Measurements from ENCODE around the gene CCDC15. TPM values are rescaled to one million over a fixed set of nuclear protein-coding genes. Genes with fewer than 3 reads are reported as not detected.

CCDC15 gene
- total and polyA plus RNA-seq, 2 experiments from 2014 or later, result 1.1 to 2.3 TPM

DNA sequence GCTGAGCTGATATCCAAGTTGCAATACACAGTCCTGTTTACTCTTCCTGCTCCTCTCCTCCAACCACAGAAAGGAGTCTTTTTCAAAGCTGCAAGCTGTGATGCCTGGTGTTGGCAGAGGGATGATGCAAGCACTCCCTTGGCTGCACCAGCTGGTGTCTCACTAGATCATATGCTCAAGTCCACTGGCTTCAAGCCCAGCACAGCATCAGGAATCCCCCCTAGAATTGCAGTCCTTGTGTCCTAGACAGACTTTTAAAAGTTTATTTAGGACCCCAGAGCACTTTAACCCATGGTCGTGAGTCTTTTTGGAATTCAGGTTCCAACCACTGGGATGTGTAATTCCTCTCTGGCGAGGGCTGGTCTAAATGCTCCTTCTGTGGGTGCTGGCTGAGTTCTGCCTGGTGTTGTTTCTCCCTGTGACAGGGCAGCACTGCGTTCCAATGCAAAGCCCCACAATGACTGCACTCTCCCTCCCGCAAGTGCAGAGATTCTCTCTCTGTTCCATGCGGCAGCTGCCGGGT lies 36.8 kb upstream of the CCDC15 start:
- WGBS (ENCODE audit: low lambda C conversion rate, missing lambda C conversion rate), result 74% methylated on average over 6 of the region's 6 CpGs
- Histone ChIP-seq H2AFZ (no peak overlapping the region), H3K4me1 (ENCODE audit: insufficient read depth) (no peaks in the 10 kb centered on the region), H3K79me2 (no peaks in the 10 kb centered on the region), H3K4me2 (no peak overlapping the region), H3K27ac (no peak overlapping the region), H3K27me3 (no peaks in the 10 kb centered on the region), H3K9me3 (ENCODE audit: low read depth) (no peaks in the 10 kb centered on the region), H3K4me3 (no peak overlapping the region), H3K9me2 (replicated peaks; ENCODE audit: insufficient read depth) (no peaks in the 10 kb centered on the region), H4K20me1 (ENCODE audit: insufficient read depth, poor library complexity, severe bottlenecking) (no peaks in the 10 kb centered on the region), H3K36me3 (replicated peaks; ENCODE audit: insufficient read depth, low read depth) (no peaks in the 10 kb centered on the region)
- DNase-seq (ENCODE audit: low spot score), result no peak
- TF ChIP-seq EZH2phosphoT487 (IDR thresholded peaks at IDR 0.05; ENCODE audit: low read depth, severe bottlenecking, unreplicated experiment) (no peak), EZH2 (IDR thresholded peaks at IDR 0.05; ENCODE audit: borderline replicate concordance) (no peak)
- TF ChIP-seq, protein P1, sequence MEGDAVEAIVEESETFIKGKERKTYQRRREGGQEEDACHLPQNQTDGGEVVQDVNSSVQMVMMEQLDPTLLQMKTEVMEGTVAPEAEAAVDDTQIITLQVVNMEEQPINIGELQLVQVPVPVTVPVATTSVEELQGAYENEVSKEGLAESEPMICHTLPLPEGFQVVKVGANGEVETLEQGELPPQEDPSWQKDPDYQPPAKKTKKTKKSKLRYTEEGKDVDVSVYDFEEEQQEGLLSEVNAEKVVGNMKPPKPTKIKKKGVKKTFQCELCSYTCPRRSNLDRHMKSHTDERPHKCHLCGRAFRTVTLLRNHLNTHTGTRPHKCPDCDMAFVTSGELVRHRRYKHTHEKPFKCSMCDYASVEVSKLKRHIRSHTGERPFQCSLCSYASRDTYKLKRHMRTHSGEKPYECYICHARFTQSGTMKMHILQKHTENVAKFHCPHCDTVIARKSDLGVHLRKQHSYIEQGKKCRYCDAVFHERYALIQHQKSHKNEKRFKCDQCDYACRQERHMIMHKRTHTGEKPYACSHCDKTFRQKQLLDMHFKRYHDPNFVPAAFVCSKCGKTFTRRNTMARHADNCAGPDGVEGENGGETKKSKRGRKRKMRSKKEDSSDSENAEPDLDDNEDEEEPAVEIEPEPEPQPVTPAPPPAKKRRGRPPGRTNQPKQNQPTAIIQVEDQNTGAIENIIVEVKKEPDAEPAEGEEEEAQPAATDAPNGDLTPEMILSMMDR (IDR thresholded peaks at IDR 0.05; ENCODE audit: poor library complexity), result no peak

DNA sequence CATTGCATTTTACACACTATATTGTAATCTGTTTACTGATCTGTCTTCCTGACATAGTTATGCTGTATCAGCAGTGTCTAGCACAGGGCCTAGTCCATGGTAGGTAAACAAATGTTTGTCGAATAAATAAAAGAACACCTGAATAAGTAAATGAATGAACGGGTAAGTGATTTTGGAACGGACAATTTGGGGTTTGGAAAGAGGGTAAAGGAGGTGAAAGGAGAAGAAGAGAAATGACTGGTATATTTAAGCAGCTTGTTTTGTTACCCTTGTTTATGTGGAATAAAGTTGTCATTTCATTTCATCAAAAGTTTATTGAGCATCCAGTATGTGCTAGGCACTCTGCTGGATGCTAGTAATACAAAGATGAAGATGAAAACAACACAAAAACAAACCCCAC lies 35.1 kb upstream of the CCDC15 start, which contains the start of gene HEPN1:
Gene HEPN1, plus strand, starts transcription at position 301 of the 400 bp plus-strand sequence.
- no peaks in the 10 kb centered on the region for H3K9me3 ChIP-seq (ENCODE audit: low read depth)
- H3K9me2 ChIP-seq (replicated peaks; ENCODE audit: insufficient read depth), result no peaks in the 10 kb centered on the region
- no peaks in the 10 kb centered on the region for H4K20me1 ChIP-seq (ENCODE audit: insufficient read depth, poor library complexity, severe bottlenecking)
- no peak for DNase-seq (ENCODE audit: low spot score)
- no peaks in the 10 kb centered on the region for H3K4me1 ChIP-seq (ENCODE audit: insufficient read depth)
- H3K4me3 ChIP-seq, result no peak within 1 kb of the TSS
- no peaks in the 10 kb centered on the region for H3K36me3 ChIP-seq (replicated peaks; ENCODE audit: insufficient read depth, low read depth)
- no peak within 1 kb of the TSS for H3K4me2 ChIP-seq
- H3K79me2 ChIP-seq, result no peaks in the 10 kb centered on the region
- H3K27ac ChIP-seq, result no peak within 1 kb of the TSS
- 93% methylated on average over 3 of the region's 3 CpGs for WGBS (ENCODE audit: low lambda C conversion rate, missing lambda C conversion rate)
- no peak within 1 kb of the TSS for H2AFZ ChIP-seq
- no peak for TF ChIP-seq EZH2 (IDR thresholded peaks at IDR 0.05; ENCODE audit: borderline replicate concordance)
- TF ChIP-seq EZH2phosphoT487 (IDR thresholded peaks at IDR 0.05; ENCODE audit: low read depth, severe bottlenecking, unreplicated experiment), result no peak
- TF ChIP-seq, protein P1 (IDR thresholded peaks at IDR 0.05; ENCODE audit: poor library complexity), result no peak
- peaks cover 6% of the 10 kb centered on the region for H3K27me3 ChIP-seq

- no peaks in the 10 kb centered on the region for H3K9me3 ChIP-seq (ENCODE audit: low read depth)
- TF ChIP-seq, protein P1 (IDR thresholded peaks at IDR 0.05; ENCODE audit: poor library complexity), result no peak
- TF ChIP-seq EZH2phosphoT487 (IDR thresholded peaks at IDR 0.05; ENCODE audit: low read depth, severe bottlenecking, unreplicated experiment) (no peak), EZH2 (IDR thresholded peaks at IDR 0.05; ENCODE audit: borderline replicate concordance) (no peak)
- peaks cover 6% of the 10 kb centered on the region for H3K27me3 ChIP-seq
- no peaks in the 10 kb centered on the region for H3K36me3 ChIP-seq (replicated peaks; ENCODE audit: insufficient read depth, low read depth)
- H3K4me2 ChIP-seq, result no peak overlapping the region
- H3K27ac ChIP-seq, result no peak overlapping the region
- no peak overlapping the region for H2AFZ ChIP-seq
- H3K9me2 ChIP-seq (replicated peaks; ENCODE audit: insufficient read depth), result no peaks in the 10 kb centered on the region
- no peaks in the 10 kb centered on the region for H3K4me1 ChIP-seq (ENCODE audit: insufficient read depth)
- DNase-seq (ENCODE audit: low spot score), result no peak
- no peaks in the 10 kb centered on the region for H3K79me2 ChIP-seq
- no peak overlapping the region for H3K4me3 ChIP-seq
- 95% methylated on average over 2 of the region's 2 CpGs for WGBS (ENCODE audit: low lambda C conversion rate, missing lambda C conversion rate)
- no peaks in the 10 kb centered on the region for H4K20me1 ChIP-seq (ENCODE audit: insufficient read depth, poor library complexity, severe bottlenecking)
These were observed 34.1 kb upstream of the CCDC15 start for GRCh38 chr11:124919898-124920297.
